ENCODE measurements around the gene SALL3. TPM values are rescaled to one million over a fixed set of nuclear protein-coding genes. Genes with fewer than 3 reads are reported as not detected.

Gene SALL3
- total RNA-seq, 2 donors from 2014 or later = 0.05 TPM; not detected in 1

- Histone ChIP-seq H3K27ac (no peak overlapping the region), H3K4me1 (no peaks in the 10 kb centered on the region), H3K36me3 (no peaks in the 10 kb centered on the region), H3K9me3 (no peaks in the 10 kb centered on the region), H3K9ac (ENCODE audit: low read depth in 2 of 2, low read length in 2 of 2) (no peak overlapping the region), H3K27me3 (no peaks in the 10 kb centered on the region), H3K4me3 (no peak overlapping the region)
- DNase-seq = no peak
- no peak for TF ChIP-seq CTCF (IDR thresholded peaks at IDR 0.05)
- intact Hi-C loops (cut with DNase I) = no loop called here
Observed at GRCh38 chr18:79042276-79042675, 62.7 kb downstream of the SALL3 start.

DNA sequence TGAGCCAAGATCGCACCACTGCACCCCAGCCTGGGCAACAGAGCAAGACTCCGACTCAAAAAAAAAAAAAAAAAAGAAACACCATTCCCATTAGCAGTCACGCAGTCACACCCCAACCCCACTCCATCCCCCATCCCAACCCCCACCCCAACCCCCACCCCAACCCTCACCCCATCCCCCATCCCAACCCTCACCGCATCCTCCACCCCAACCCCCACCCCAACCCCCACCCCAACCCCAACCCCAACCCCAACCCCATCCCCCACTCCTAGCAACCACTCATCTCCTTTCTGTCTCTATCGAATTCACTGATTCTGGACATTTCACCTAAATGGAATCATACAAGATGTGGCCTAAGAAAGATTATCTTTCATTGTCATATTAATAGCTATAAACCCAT lies 63.7 kb downstream of the SALL3 start:
- Histone ChIP-seq H3K9me3 (no peaks in the 10 kb centered on the region), H3K27me3 (no peaks in the 10 kb centered on the region), H3K36me3 (no peaks in the 10 kb centered on the region), H3K27ac (no peak overlapping the region), H3K4me3 (no peak overlapping the region), H3K9ac (ENCODE audit: low read depth in 2 of 2, low read length in 2 of 2) (no peak overlapping the region), H3K4me1 (no peaks in the 10 kb centered on the region)
- intact Hi-C loops (cut with DNase I) = no loop called here
- no peak for TF ChIP-seq CTCF (IDR thresholded peaks at IDR 0.05)
- no peak for DNase-seq

GRCh38 chr18:79046522-79046921 lies 66.9 kb downstream of the SALL3 start:
- Histone ChIP-seq H3K36me3 (no peaks in the 10 kb centered on the region), H3K4me1 (no peaks in the 10 kb centered on the region), H3K9ac (ENCODE audit: low read depth in 2 of 2, low read length in 2 of 2) (no peak overlapping the region), H3K9me3 (no peaks in the 10 kb centered on the region), H3K27ac (no peak overlapping the region), H3K4me3 (no peak overlapping the region), H3K27me3 (no peaks in the 10 kb centered on the region)
- no peak for TF ChIP-seq CTCF (IDR thresholded peaks at IDR 0.05)
- no peak for DNase-seq
- intact Hi-C loops (cut with DNase I) = no loop called here

- intact Hi-C loops (cut with DNase I) = no loop called here
- no peak overlapping the region for H3K27ac ChIP-seq
- no peaks in the 10 kb centered on the region for H3K27me3 ChIP-seq
- H3K9me3 ChIP-seq = no peaks in the 10 kb centered on the region
- no peak overlapping the region for H3K4me3 ChIP-seq
- no peaks in the 10 kb centered on the region for H3K36me3 ChIP-seq
- TF ChIP-seq CTCF (IDR thresholded peaks at IDR 0.05) = no peak
- H3K4me1 ChIP-seq = no peaks in the 10 kb centered on the region
- DNase-seq = no peak
- H3K9ac ChIP-seq (ENCODE audit: low read depth in 2 of 2, low read length in 2 of 2) = no peak overlapping the region
Observed at GRCh38 chr18:79047556-79048244, 68.1 kb downstream of the SALL3 start.

- H3K27me3 ChIP-seq = no peaks in the 10 kb centered on the region
- no peak overlapping the region for H3K27ac ChIP-seq
- no peak overlapping the region for H3K9ac ChIP-seq (ENCODE audit: low read depth in 2 of 2, low read length in 2 of 2)
- H3K9me3 ChIP-seq = no peaks in the 10 kb centered on the region
- DNase-seq = no peak
- no peak overlapping the region for H3K4me3 ChIP-seq
- H3K4me1 ChIP-seq = no peaks in the 10 kb centered on the region
- H3K36me3 ChIP-seq = no peaks in the 10 kb centered on the region
- intact Hi-C loops (cut with DNase I) = no loop called here
- TF ChIP-seq CTCF (IDR thresholded peaks at IDR 0.05) = no peak
Observed at GRCh38 chr18:79048245-79048632, 68.6 kb downstream of the SALL3 start.
